ENCODE results near the gene LRPPRC. TPM values are rescaled to one million over a fixed set of nuclear protein-coding genes. Genes with fewer than 3 reads are reported as not detected.
"Not testable (repeated sequence)": the region's sequence is repeated elsewhere in the genome, so short reads cannot be mapped to it uniquely, and the experiment has no call there.

Gene LRPPRC
- 100 to 1,000 TPM; 220 to 221 TPM for total RNA-seq

DNA sequence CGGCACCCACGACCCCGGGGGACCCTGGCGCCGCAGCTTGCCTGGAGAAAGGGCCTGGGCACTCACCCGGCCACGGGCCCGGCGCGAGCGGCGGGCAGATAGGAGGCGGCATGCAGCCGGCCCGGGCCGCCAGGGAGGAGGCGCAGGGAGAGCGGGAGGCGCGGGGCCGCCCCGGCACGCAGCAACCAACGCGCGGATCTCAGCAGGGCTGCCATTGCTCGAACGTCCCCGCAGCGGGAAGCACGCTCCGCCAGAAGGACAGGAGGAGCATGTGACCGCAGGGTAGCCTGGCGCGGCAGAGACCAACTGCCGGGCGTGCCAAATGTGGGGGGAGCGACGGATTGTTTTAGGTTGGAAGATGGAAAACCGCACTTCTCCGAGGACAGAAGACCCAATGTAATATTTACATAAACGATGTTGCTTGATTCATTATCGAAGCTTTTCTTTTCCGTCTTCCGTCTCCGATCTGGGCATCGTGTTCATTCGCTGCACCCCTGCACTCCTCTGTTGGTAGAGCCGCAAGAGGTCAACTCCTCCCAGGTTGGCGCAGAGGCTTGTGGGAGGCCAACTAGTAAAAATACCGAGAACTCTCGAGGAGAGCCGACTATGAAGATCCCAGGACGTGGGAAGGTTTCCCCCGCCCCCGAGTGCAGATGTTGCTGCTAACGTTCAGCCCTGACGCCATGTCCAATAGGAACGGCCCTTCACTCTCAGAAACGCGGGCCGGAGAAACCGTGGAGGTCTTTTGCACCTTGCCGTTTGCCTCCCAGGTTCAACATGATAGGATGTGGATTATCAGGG lies at the start of gene LRPPRC:
LRPPRC (minus strand) TSS at position 257 of the 801 bp plus-strand sequence; CDS start at position 215, 42 bp downstream.
- Mint-ChIP-seq H3K27me3 (no peaks in the 10 kb centered on the region), H3K27ac (peak within 1 kb of the TSS; percentile 99), H3K36me3 (peaks cover 42% of the 10 kb centered on the region), H3K4me1 (peaks cover 35% of the 10 kb centered on the region), H3K9me3 (no peaks in the 10 kb centered on the region), H3K4me3 (peak within 1 kb of the TSS; percentile 91)
- peak; percentile 89 for DNase-seq

DNA sequence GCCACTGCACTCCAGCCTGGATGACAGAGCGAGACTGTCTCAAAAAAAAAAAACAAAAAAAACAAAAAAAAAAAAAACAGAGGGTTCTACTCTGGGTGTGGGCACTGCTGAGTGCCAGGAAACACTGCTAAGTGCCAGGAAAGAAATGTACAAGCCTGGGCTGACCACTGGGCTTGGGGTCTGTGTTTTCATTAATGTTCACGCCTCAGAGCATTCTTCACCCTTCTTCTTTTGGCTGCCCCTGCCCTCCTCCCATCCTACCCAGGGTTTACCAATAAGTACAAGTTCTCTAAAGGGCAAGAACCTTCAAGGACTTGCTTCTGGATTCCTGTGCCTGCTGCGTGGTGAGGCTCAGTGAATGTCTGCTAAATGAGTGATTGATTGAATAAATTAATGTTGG lies 49.3 kb upstream of the LRPPRC start:
- H3K36me3 Mint-ChIP-seq: no peaks in the 10 kb centered on the region
- H3K4me1 Mint-ChIP-seq: no peaks in the 10 kb centered on the region

DNA sequence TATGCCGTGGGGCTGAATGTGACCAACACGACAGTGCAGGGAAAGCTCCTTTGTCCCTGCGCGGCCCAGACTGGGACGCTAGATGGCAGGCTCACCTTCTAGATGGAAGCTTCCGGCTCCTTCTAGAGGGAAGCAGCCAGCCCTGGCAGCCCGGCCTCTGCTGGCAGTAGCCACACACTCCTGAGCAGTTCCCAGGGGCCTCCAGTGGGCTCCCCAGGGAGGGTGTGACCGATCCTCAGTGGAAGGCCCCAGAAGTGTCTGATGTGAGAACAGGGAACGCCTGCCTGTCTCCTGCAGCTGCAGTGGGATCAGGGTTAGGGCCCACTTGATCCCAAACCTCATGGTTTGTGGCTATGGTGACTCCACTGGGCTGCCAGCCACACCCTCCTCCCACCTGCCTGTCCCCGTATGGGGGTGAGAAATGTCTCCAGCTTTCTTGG lies 48.5 kb upstream of the LRPPRC start:
- H3K9me3 Mint-ChIP-seq: no peaks in the 10 kb centered on the region
- DNase-seq: peak; percentile 81
- H3K27ac Mint-ChIP-seq: no peak overlapping the region
- H3K4me3 Mint-ChIP-seq: no peak overlapping the region
- H3K27me3 Mint-ChIP-seq: no peaks in the 10 kb centered on the region
- no peaks in the 10 kb centered on the region for H3K36me3 Mint-ChIP-seq
- no peaks in the 10 kb centered on the region for H3K4me1 Mint-ChIP-seq

More for the DNA sequence above, 49.3 kb upstream of the LRPPRC start:
- no peak overlapping the region for H3K27ac Mint-ChIP-seq
- no peak overlapping the region for H3K4me3 Mint-ChIP-seq
- no peak for DNase-seq
- H3K27me3 Mint-ChIP-seq: no peaks in the 10 kb centered on the region
- no peaks in the 10 kb centered on the region for H3K9me3 Mint-ChIP-seq

DNA sequence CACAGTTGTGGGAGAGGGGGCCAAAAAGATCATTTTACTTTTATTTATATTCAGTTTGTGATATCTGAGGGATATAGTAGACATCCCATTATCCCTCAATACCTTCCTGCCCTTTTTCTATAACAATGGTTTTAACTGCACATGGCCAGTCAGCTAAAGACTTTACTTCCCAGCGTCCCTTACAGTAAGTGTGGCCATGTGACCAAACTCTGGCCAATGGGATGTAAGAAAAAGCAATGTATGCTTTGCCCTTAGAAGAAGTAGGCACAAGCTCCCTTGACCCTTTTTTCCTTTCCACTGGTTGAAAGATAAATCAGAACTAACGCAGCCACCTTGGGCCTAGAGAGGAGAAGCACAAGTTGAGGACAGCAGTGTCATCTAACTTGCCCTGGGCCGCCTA lies 44.6 kb upstream of the LRPPRC start:
- no peak overlapping the region for H3K27ac Mint-ChIP-seq
- no peaks in the 10 kb centered on the region for H3K36me3 Mint-ChIP-seq
- DNase-seq: no peak
- no peaks in the 10 kb centered on the region for H3K9me3 Mint-ChIP-seq
- no peak overlapping the region for H3K4me3 Mint-ChIP-seq
- H3K4me1 Mint-ChIP-seq: no peaks in the 10 kb centered on the region
- no peaks in the 10 kb centered on the region for H3K27me3 Mint-ChIP-seq

DNA sequence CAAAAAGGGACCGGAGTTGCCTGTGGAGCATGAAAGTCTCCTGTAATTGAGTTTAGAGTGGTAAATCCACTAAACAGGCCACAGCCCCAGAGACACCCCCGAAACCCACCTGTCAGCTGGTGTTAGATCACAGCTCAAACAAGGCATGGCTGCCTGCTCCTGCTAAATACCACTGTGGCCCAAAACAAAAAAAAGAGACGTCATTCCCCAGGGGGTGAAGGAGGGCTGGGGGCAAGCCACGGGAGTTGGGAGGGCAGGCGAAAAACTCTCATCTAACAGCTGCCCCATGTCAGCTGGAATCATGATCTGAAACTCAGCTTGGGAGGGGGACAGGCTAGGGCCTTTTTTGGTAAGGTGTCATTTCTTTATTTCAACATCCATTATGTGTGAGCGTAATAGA lies 42.5 kb upstream of the LRPPRC start:
- Mint-ChIP-seq H3K4me1 (no peaks in the 10 kb centered on the region), H3K27ac (no peak overlapping the region), H3K36me3 (no peaks in the 10 kb centered on the region), H3K9me3 (no peaks in the 10 kb centered on the region), H3K4me3 (no peak overlapping the region), H3K27me3 (no peaks in the 10 kb centered on the region)
- no peak for DNase-seq

DNA sequence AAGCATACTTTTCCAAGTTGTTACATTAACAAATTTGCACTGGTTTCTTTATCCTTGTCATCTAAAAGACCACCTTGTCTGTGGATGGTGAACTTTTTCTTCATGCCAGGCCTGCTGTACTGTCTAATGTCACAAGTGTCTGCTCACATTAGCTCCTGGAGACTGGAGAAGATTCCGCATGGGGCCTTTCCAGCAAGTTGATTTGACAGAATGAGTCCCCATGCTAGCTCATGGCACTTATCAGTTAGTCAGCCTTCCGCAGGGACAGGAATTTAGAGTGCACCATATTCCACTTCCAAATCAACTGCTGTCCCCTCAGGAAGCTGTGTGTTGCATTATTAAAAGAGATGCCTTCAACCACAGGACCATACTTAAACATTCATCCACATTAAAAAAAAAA lies 41.4 kb upstream of the LRPPRC start:
- Mint-ChIP-seq H3K4me3 (no peak overlapping the region), H3K36me3 (no peaks in the 10 kb centered on the region), H3K27ac (no peak overlapping the region), H3K4me1 (no peaks in the 10 kb centered on the region), H3K27me3 (no peaks in the 10 kb centered on the region), H3K9me3 (no peaks in the 10 kb centered on the region)
- no peak for DNase-seq

DNA sequence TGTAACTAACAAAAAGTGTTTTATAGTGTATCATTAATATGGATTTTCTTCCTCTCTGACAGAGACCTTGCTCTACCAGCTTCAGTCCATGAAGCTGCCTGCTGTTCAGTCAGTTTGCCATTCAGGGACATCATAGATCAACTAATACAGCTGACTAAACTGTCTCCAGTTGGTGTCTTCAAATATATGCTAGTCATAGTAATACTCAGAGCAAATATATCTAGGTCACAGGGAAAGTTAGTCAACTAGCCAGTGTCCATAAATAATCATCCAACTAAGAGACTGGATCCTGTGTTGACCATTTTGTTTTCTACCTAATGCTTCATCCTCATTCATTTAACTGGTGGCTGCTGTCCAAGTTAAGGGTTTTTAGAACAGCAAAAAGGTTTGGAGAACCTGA lies 38.2 kb upstream of the LRPPRC start:
- Mint-ChIP-seq H3K4me1 (no peaks in the 10 kb centered on the region), H3K27me3 (no peaks in the 10 kb centered on the region), H3K36me3 (no peaks in the 10 kb centered on the region), H3K4me3 (no peak overlapping the region), H3K27ac (no peak overlapping the region), H3K9me3 (no peaks in the 10 kb centered on the region)
- no peak for DNase-seq

DNA sequence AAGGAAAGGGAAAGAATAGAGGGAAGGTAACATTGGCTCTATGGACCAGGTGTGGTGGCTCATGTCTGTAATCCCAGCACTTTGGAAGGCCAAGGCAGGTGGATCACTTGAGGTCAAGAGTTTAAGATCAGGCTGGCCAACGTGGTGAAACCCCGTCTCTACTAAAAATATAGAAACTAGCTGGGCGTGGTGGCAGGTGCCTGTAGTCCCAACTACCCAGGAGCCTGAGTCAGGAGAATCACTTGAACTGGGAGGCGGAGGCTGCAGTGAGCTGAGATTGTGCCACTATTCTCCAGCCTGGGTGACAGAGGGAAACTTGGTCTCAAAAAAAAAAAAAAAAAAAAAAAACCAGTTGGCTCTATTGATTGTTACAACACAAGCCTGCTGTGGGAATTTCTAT lies 31.3 kb upstream of the LRPPRC start:
- H3K27ac Mint-ChIP-seq, H3K4me1 Mint-ChIP-seq, DNase-seq, H3K27me3 Mint-ChIP-seq, H3K36me3 Mint-ChIP-seq, H3K4me3 Mint-ChIP-seq, H3K9me3 Mint-ChIP-seq: not testable (repeated sequence)

DNA sequence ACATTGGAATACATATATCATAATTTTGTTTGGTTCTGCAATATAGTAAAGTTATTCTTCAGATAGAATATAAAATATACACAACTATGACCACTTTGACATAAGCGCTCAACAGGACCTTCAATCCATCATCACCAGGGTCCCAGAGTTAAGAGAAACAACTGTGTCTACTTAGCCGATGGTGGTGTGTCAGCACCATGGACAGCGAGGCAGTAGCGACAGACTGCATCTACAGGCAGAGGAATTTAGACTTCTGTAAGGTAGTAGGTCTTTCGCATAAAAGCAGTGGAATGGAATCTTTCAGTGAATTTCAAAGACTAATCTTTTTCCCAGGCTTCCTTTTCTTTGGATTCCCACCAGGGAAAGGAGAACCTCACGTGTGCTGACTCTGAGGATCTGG lies 20.5 kb upstream of the LRPPRC start:
- Mint-ChIP-seq H3K9me3 (no peaks in the 10 kb centered on the region), H3K4me1 (no peaks in the 10 kb centered on the region), H3K27ac (no peak overlapping the region), H3K4me3 (no peak overlapping the region), H3K36me3 (no peaks in the 10 kb centered on the region), H3K27me3 (peaks cover 6% of the 10 kb centered on the region)
- DNase-seq: peak; percentile 37

DNA sequence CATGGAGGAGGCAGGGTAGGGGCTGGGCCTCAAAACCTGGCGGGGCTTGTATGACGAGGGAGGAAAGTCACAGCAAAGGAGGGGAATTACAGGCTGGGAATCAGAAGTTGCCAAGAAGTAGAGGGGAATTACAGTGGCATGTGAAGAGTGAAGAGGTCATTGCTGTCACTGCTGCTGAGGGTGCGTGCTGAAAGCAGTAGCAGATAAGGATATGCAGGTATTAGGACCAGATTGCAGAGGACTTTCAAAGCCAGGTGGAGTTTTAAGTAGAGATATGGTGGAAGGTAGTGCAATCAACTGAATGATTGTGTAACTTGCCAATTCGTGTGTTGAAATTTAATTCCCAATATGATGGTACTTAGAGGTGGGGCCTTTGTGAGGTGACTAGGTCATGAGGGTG lies 19.4 kb upstream of the LRPPRC start:
- Mint-ChIP-seq H3K9me3 (no peaks in the 10 kb centered on the region), H3K27me3 (peaks cover 6% of the 10 kb centered on the region), H3K36me3 (no peaks in the 10 kb centered on the region), H3K4me3 (no peak overlapping the region), H3K27ac (no peak overlapping the region), H3K4me1 (no peaks in the 10 kb centered on the region)
- no peak for DNase-seq

DNA sequence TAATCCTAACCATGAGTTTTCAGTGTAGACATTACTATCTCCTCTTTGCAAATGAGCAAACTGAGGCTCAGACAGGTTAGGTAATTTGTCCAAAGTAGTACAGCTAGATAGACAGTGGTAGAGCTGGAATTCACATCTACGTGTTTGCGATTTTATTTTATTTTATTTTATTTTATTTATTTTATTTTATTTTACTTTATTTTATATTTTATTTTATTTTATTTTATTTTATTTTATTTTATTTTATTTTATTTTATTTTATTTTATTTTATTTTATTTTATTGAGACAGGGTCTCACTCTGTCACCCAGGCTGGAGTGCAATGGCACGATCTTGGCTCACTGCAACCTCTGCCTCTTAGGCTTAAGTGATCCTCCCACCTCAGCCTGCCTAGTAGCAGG lies 17.4 kb upstream of the LRPPRC start:
- not testable (repeated sequence) for H3K4me3 Mint-ChIP-seq, H3K4me1 Mint-ChIP-seq

DNA sequence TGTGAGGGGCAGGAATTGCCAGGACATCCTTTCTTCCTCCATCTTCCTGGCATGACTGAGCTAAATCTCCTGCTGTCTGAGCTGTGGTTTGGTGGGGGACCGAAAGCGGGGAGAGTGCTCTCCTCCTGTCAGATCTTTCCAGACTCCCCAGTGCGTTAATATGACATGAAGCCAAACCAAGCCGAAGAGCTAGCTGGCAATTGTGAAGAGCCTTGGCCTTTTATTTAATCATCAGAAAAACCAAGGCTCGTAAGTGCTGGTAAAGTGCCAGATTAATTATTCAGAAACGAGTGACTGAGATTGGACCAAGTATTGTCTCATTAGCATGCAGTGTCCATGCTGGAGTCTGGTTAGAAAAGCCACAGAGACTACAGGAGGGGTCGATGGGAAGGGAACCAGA lies 14.5 kb upstream of the LRPPRC start:
- peaks cover 9% of the 10 kb centered on the region for H3K4me1 Mint-ChIP-seq
- H3K9me3 Mint-ChIP-seq: no peaks in the 10 kb centered on the region
- H3K27me3 Mint-ChIP-seq: peaks cover 6% of the 10 kb centered on the region
- no peak overlapping the region for H3K4me3 Mint-ChIP-seq
- H3K36me3 Mint-ChIP-seq: no peaks in the 10 kb centered on the region
- H3K27ac Mint-ChIP-seq: no peak overlapping the region
- no peak for DNase-seq

More for the DNA sequence above, 17.4 kb upstream of the LRPPRC start:
- not testable (repeated sequence) for H3K27me3 Mint-ChIP-seq, H3K9me3 Mint-ChIP-seq, H3K27ac Mint-ChIP-seq, DNase-seq, H3K36me3 Mint-ChIP-seq

DNA sequence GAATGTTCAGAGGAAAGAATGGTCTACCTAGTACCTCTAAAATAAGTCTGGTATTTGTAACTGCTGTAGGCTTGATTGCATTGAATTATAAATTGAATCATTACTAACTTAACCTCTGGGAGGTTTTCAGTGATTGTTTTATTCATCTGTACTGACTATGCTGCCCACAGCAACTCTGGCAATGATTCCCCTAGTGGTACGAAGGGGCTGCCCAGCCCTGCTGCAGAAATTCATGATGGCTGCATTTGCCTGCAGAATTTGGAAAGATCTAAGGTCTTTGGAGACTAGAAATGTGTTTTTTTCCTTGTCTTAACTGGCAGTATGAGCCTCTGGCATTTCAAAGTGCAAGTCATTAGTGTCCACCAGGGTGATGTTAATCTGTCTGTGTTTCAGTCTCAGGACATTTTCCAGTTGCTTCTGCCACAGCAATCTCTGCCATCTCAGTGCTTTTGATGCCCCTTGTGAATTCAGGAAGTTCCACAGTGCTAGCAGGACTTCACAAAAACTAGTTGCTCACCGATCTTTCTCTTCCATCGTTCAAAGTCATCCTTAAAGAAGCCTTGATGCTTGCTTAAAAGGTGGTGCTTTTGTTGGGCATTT lies 13.4 kb upstream of the LRPPRC start:
- no peak overlapping the region for H3K27ac Mint-ChIP-seq
- DNase-seq: no peak
- no peak overlapping the region for H3K4me3 Mint-ChIP-seq
- H3K27me3 Mint-ChIP-seq: peaks cover 6% of the 10 kb centered on the region
- H3K9me3 Mint-ChIP-seq: no peaks in the 10 kb centered on the region
- H3K36me3 Mint-ChIP-seq: no peaks in the 10 kb centered on the region
- peaks cover 15% of the 10 kb centered on the region for H3K4me1 Mint-ChIP-seq

DNA sequence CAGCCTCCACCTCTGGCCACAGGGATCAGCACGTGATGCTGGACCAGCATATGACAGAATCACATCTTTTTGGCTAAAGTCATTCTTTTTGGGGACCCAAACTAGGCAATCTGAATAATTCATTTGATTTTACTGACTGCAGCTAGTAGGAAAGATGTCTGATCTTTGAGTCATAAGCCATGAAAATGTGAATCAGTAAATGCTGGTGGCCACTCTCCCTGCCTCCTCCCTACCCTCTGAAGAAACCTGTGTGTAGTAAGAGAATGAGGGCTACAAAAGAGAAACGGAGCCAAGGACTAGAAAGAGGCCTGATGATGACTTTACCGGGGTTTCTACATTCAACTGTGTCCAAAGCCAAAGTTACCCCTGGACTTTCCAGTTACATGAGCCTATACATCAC lies 10.1 kb upstream of the LRPPRC start:
- Mint-ChIP-seq H3K4me1 (peaks cover 15% of the 10 kb centered on the region), H3K36me3 (no peaks in the 10 kb centered on the region), H3K4me3 (no peak overlapping the region), H3K9me3 (no peaks in the 10 kb centered on the region), H3K27ac (no peak overlapping the region), H3K27me3 (no peaks in the 10 kb centered on the region)
- no peak for DNase-seq

DNA sequence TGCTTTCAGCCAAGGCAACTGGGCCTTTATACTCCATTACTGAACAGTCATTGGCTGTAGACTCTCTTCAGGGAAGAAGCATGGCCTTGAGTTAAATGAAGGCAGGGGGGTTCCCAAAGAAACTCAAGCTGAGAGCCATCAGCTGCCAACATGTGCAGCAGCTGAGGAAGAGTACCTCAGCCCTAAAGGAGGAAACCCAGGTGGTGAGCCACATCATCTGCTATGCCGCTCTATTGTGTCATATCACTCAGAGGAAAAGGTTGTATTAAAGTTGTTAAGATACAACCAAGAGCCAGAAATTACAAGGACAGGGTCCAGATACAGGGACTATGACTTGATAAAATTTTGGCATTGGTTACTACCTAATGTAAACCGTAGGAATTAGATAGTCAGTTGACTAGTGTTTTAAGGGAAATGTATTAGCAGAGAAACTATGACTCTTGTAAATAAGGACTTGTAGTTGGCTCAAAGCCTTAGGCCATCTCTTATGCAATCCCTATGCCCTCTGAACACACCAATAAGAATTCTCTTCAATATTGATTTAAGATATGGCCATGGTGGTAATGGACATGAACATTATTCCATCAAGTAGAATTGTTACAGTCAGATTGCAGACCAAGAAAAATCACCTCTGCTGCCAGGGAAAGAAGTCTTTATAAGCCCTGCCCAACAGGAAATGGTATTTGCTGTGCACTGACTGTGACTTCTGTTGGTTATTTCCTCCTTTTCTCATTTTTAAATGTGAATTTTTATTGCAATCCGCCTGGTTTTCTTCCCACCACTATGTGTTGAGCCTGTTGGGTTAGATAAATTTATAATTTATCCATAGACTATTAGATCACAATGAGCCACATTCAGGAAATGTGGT lies 9.2 kb upstream of the LRPPRC start:
- H3K4me3 Mint-ChIP-seq: no peak overlapping the region
- DNase-seq: no peak
- H3K9me3 Mint-ChIP-seq: no peaks in the 10 kb centered on the region
- H3K4me1 Mint-ChIP-seq: peaks cover 15% of the 10 kb centered on the region
- no peaks in the 10 kb centered on the region for H3K27me3 Mint-ChIP-seq
- H3K36me3 Mint-ChIP-seq: no peaks in the 10 kb centered on the region
- H3K27ac Mint-ChIP-seq: no peak overlapping the region

Data from activated naive CD8-positive, alpha-beta T cell treated with anti-CD3 and anti-CD28 coated beads for 36 hours (primary cell).